CD4-positive, alpha-beta T cell (primary cell): ENCODE data around the gene EGLN3. TPM values are rescaled to one million over a fixed set of nuclear protein-coding genes. Genes with fewer than 3 reads are reported as not detected.

ENCODE experiments used
- ATAC-seq: fragments of 200-7000 bp; cut with Tn5 transposase; one replicate; pipeline ENCODE4 v1.10.0; 2022; ENCODE audit warnings: mild to moderate bottlenecking; ENCODE audit not compliant: poor library complexity
- CTCF ChIA-PET: fragments of 350-600 bp; sonication (Branson Sonifier 250); formaldehyde crosslinking; loops from one replicate; lab custom pipeline; 2021; ENCODE audit warnings: antibody characterized with exemption, inconsistent platforms; lab: Charles Lee
- POLR2A ChIA-PET: fragments of 350-600 bp; sonication (Branson Sonifier 250); formaldehyde crosslinking; loops from one replicate; lab custom pipeline; 2021; ENCODE audit warnings: antibody characterized with exemption, inconsistent platforms; lab: Charles Lee
- DNase-seq, 14 experiments: peaks; one replicate each; pipeline ENCODE4 v3.0.0-alpha.2; 2013 to 2020; ENCODE audit warnings: mixed read lengths in 2 of 14
- H3K27ac ChIP-seq, 2 donors: one replicate each; pipeline versions ENCODE4 v1.5.1 to v1.7.0; 2013; ENCODE audit warnings: low read length in 2 of 2, low read depth in 1 of 2, mild to moderate bottlenecking in 1 of 2
- H3K27me3 ChIP-seq, 2 experiments: 1 replicate in 1 of 2; 2 replicates in 1 of 2; pipeline versions ENCODE4 v1.6.1 to v1.7.0; 2013; ENCODE audit warnings: low read length in 2 of 2, control low read depth in 1 of 2, mild to moderate bottlenecking in 1 of 2, moderate library complexity in 1 of 2; ENCODE audit not compliant: insufficient read depth in 2 of 2, control insufficient read depth in 1 of 2
- H3K36me3 ChIP-seq: one replicate; pipeline ENCODE4 v1.6.1; 2013; ENCODE audit warnings: low read length, control low read depth; ENCODE audit not compliant: insufficient read depth
- H3K4me1 ChIP-seq: one replicate; pipeline ENCODE4 v1.6.1; 2013; ENCODE audit warnings: low read length, control low read depth; ENCODE audit not compliant: insufficient read depth
- H3K4me3 ChIP-seq: one replicate; pipeline ENCODE4 v1.5.1; 2013; ENCODE audit warnings: mild to moderate bottlenecking, low read length, moderate library complexity
- H3K9me3 ChIP-seq, 2 experiments: 1 replicate in 1 of 2; 2 replicates in 1 of 2; pipeline versions ENCODE4 v1.6.1 to v1.7.0; 2013; ENCODE audit warnings: low read length in 2 of 2, mild to moderate bottlenecking in 2 of 2, control low read depth in 1 of 2, moderate library complexity in 1 of 2; ENCODE audit not compliant: control insufficient read depth in 1 of 2, insufficient read depth in 1 of 2
- H3K27ac Mint-ChIP-seq: one replicate; pipeline ENCODE4 v1.8.0; 2020; ENCODE audit warnings: mixed read lengths
- H3K27me3 Mint-ChIP-seq: one replicate; pipeline ENCODE4 v1.8.0; 2021; ENCODE audit warnings: mixed read lengths
- H3K36me3 Mint-ChIP-seq: one replicate; pipeline ENCODE4 v1.8.0; 2021; ENCODE audit warnings: low read depth, mixed read lengths
- H3K4me1 Mint-ChIP-seq: one replicate; pipeline ENCODE4 v1.8.0; 2021; ENCODE audit warnings: low read depth, mixed read lengths
- H3K4me3 Mint-ChIP-seq: one replicate; pipeline ENCODE4 v1.8.0; 2020; ENCODE audit warnings: mild to moderate bottlenecking, mixed read lengths
- H3K9me3 Mint-ChIP-seq: one replicate; pipeline ENCODE4 v1.8.0; 2020; ENCODE audit warnings: mixed read lengths
- intact Hi-C, 2 experiments: fragments of 100-400 bp; cut with DNase I in 1 of 2; cut with micrococcal nuclease in 1 of 2; formaldehyde crosslinking; loops; one replicate each; pipeline versions ENCODE4 v1.15.1 to v1.9.0; 2023 to 2025; cut with DNase I, micrococcal nuclease
- total RNA-seq, 174 experiments: library from RNA in 2 of 174; stranded (reverse) in 2 of 174; gene quantifications; one replicate each; pipeline ENCODE4 v1.2.3 and lab custom pipeline; 2021 to 2026
- TF ChIP-seq, protein P1 (sequence below): fragments of 200-600 bp; IDR thresholded peaks from one replicate; pipeline ENCODE4 v1.8.0; 2022; ENCODE audit warnings: antibody characterized with exemption, mild to moderate bottlenecking

EGLN3 gene
- total RNA-seq, 2 experiments from 2014 or later, result 1.1 to 1.3 TPM

DNA sequence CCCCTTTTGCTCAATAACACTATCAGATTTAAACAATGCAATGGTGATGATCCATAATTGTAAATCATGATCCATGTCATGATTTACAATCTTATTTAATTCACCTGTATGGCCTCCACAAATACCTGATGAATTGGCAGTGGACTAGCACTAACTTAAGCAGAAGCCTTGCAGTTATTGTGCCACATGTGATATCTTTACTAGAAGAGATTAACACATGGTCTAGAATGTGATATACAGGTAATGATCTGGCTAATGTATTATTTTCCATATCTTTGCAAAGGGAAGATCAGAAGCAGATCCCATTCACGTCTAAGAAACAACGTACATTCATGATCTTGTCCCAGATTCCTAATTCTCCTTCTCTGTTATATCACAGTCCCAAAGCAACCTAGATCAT, 66.0 kb downstream of the EGLN3 start:
- ChIA-PET CTCF (no interaction called here), POLR2A (no interaction called here)
- no peak for DNase-seq
- Mint-ChIP-seq H3K27me3 (no peaks in the 10 kb centered on the region), H3K27ac (no peak overlapping the region), H3K4me1 (no peaks in the 10 kb centered on the region), H3K9me3 (peaks cover 6% of the 10 kb centered on the region), H3K36me3 (no peaks in the 10 kb centered on the region), H3K4me3 (no peak overlapping the region)
- no peak overlapping the region for H3K27ac ChIP-seq
- H3K36me3 ChIP-seq, result no peaks in the 10 kb centered on the region
- no peaks in the 10 kb centered on the region for H3K4me1 ChIP-seq
- TF ChIP-seq, protein P1, sequence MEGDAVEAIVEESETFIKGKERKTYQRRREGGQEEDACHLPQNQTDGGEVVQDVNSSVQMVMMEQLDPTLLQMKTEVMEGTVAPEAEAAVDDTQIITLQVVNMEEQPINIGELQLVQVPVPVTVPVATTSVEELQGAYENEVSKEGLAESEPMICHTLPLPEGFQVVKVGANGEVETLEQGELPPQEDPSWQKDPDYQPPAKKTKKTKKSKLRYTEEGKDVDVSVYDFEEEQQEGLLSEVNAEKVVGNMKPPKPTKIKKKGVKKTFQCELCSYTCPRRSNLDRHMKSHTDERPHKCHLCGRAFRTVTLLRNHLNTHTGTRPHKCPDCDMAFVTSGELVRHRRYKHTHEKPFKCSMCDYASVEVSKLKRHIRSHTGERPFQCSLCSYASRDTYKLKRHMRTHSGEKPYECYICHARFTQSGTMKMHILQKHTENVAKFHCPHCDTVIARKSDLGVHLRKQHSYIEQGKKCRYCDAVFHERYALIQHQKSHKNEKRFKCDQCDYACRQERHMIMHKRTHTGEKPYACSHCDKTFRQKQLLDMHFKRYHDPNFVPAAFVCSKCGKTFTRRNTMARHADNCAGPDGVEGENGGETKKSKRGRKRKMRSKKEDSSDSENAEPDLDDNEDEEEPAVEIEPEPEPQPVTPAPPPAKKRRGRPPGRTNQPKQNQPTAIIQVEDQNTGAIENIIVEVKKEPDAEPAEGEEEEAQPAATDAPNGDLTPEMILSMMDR, result no peak
- peaks cover 0 to 5% of the 10 kb centered on the region in 2 experiments for H3K9me3 ChIP-seq
- no peak for ATAC-seq
- no peak overlapping the region for H3K4me3 ChIP-seq
- intact Hi-C loops, result no loop called here
- no peaks in the 10 kb centered on the region for H3K27me3 ChIP-seq

DNA sequence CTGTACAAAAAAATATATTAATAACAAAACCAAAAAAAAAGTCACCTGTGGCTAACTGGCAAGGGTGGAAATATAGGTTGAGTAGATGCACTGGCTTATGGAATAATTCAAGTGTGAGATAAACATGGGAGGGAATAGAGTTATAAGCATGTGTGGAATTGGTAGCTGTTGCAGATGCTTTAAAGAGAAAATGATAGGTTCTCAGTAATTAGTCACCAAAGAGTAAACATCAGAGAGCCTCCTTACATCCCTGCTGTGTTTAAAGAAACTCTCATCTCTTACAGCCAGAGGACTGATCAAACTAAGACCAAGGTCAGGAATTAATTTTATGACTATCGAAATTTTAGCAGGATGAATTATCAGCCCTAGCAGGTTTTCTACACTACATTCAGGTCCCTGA, 70.5 kb downstream of the EGLN3 start:
- Mint-ChIP-seq H3K4me3 (no peak overlapping the region), H3K9me3 (peaks cover 10% of the 10 kb centered on the region), H3K4me1 (no peaks in the 10 kb centered on the region), H3K27ac (no peak overlapping the region), H3K27me3 (no peaks in the 10 kb centered on the region), H3K36me3 (peaks cover 6% of the 10 kb centered on the region)
- no peaks in the 10 kb centered on the region for H3K4me1 ChIP-seq
- ChIA-PET POLR2A (no interaction called here), CTCF (no interaction called here)
- TF ChIP-seq, protein P1, result no peak
- DNase-seq (no peak), ATAC-seq (no peak)
- intact Hi-C loops, result no loop called here
- H3K27me3 ChIP-seq, result no peaks in the 10 kb centered on the region
- H3K27ac ChIP-seq, result no peak overlapping the region
- H3K9me3 ChIP-seq, result peaks cover 3 to 23% of the 10 kb centered on the region in 2 experiments
- no peaks in the 10 kb centered on the region for H3K36me3 ChIP-seq
- no peak overlapping the region for H3K4me3 ChIP-seq

- H3K27ac Mint-ChIP-seq, result no peak overlapping the region
- DNase-seq (no peak), ATAC-seq (no peak)
- ChIA-PET CTCF (no interaction called here), POLR2A (no interaction called here)
- H3K9me3 Mint-ChIP-seq, result peaks cover 13% of the 10 kb centered on the region
- Histone ChIP-seq H3K27me3 (no peaks in the 10 kb centered on the region), H3K4me1 (no peaks in the 10 kb centered on the region), H3K27ac (no peak overlapping the region), H3K4me3 (no peak overlapping the region), H3K9me3 (peaks cover 3 to 23% of the 10 kb centered on the region in 2 experiments), H3K36me3 (no peaks in the 10 kb centered on the region)
- TF ChIP-seq, protein P1, result no peak
- H3K36me3 Mint-ChIP-seq, result peaks cover 9% of the 10 kb centered on the region
- H3K4me1 Mint-ChIP-seq, result no peaks in the 10 kb centered on the region
- intact Hi-C loops, result no loop called here
- no peak overlapping the region for H3K4me3 Mint-ChIP-seq
- no peaks in the 10 kb centered on the region for H3K27me3 Mint-ChIP-seq
These were observed 71.1 kb downstream of the EGLN3 start for GRCh38 chr14:33879684-33880286.
